ENCODE measurements around the gene SYT9.

DNA sequence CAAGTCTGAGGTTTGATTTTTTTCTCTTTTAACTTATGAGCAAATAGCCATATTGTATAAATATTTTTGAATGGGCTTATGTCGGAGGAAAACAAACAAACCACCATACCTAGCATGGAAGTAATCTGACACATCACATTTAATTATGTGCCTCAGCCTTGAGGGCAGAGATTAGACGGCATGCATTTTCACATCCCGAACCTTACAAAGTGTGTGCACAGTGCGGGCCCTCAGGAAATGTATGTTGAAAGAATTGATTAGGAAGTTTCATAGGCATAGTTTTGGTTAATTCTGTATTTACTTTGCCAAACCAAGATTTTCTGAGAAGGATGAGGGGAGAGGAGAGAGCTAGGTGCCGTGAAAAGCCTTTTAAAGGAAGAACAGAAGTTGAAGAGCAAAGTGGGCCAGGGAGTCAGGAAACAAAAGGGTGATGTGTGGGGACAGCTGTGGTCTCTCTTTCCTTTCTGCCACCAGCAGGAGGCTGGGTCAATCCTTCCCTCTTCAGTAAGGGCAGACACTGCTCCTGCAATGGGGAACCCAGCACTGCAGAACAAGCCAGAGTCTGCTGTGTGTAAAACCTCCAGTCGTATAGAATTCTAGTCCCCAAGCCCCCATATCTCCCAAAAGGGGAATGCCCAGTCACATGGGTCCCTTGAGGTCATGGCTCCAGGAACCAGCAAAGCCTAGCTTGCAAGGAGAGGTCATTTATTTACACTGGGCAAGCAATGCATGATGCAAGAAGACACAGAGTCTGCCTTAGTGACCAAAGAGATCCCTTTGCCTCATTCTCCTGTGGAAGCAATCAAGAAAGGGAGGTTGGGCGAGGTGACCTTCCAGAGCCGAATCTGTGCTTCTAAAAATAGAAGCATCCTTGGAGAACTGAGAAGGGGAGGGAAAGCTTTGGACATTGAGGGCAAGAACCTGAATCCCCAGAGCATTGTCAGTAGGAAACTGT, 162.5 kb downstream of the SYT9 start:
- no peak for TF ChIP-seq YY1 (IDR thresholded peaks at IDR 0.05; ENCODE audit: low read depth)
- TF ChIP-seq CEBPB (IDR thresholded peaks at IDR 0.05), result no peak
- no peak for TF ChIP-seq NFIC (IDR thresholded peaks at IDR 0.05)
- TF ChIP-seq, protein P1, sequence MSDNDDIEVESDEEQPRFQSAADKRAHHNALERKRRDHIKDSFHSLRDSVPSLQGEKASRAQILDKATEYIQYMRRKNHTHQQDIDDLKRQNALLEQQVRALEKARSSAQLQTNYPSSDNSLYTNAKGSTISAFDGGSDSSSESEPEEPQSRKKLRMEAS (IDR thresholded peaks at IDR 0.05), result no peak
- TF ChIP-seq, protein P2, sequence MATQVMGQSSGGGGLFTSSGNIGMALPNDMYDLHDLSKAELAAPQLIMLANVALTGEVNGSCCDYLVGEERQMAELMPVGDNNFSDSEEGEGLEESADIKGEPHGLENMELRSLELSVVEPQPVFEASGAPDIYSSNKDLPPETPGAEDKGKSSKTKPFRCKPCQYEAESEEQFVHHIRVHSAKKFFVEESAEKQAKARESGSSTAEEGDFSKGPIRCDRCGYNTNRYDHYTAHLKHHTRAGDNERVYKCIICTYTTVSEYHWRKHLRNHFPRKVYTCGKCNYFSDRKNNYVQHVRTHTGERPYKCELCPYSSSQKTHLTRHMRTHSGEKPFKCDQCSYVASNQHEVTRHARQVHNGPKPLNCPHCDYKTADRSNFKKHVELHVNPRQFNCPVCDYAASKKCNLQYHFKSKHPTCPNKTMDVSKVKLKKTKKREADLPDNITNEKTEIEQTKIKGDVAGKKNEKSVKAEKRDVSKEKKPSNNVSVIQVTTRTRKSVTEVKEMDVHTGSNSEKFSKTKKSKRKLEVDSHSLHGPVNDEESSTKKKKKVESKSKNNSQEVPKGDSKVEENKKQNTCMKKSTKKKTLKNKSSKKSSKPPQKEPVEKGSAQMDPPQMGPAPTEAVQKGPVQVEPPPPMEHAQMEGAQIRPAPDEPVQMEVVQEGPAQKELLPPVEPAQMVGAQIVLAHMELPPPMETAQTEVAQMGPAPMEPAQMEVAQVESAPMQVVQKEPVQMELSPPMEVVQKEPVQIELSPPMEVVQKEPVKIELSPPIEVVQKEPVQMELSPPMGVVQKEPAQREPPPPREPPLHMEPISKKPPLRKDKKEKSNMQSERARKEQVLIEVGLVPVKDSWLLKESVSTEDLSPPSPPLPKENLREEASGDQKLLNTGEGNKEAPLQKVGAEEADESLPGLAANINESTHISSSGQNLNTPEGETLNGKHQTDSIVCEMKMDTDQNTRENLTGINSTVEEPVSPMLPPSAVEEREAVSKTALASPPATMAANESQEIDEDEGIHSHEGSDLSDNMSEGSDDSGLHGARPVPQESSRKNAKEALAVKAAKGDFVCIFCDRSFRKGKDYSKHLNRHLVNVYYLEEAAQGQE (IDR thresholded peaks at IDR 0.05; ENCODE audit: low read depth), result no peak
